ENCODE data around the gene ANKHD1.
"Not testable (repeated sequence)": the region's sequence is repeated elsewhere in the genome, so short reads cannot be mapped to it uniquely, and the experiment has no call there.

The ANKHD1 gene

GRCh38 chr5:140565024-140565779 is 163.6 kb downstream of the ANKHD1 start:
- no peak for DNase-seq (ENCODE audit: low spot score)

GRCh38 chr5:140565780-140566095 is 164.1 kb downstream of the ANKHD1 start:
- DNase-seq (ENCODE audit: low spot score): no peak

GRCh38 chr5:140566665-140567064 is 165.0 kb downstream of the ANKHD1 start:
- DNase-seq (ENCODE audit: low spot score): no peak

- DNase-seq (ENCODE audit: low spot score): no peak
These were observed 165.6 kb downstream of the ANKHD1 start for GRCh38 chr5:140567136-140567818.

DNA sequence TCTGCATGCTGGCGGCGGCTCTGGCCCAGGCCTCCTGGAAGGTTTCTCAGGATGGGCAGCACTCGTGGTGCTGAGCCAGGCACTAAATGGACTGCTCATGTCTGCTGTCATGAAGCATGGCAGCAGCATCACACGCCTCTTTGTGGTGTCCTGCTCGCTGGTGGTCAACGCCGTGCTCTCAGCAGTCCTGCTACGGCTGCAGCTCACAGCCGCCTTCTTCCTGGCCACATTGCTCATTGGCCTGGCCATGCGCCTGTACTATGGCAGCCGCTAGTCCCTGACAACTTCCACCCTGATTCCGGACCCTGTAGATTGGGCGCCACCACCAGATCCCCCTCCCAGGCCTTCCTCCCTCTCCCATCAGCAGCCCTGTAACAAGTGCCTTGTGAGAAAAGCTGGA is 166.2 kb downstream of the ANKHD1 start:
- DNase-seq (ENCODE audit: low spot score): no peak

DNA sequence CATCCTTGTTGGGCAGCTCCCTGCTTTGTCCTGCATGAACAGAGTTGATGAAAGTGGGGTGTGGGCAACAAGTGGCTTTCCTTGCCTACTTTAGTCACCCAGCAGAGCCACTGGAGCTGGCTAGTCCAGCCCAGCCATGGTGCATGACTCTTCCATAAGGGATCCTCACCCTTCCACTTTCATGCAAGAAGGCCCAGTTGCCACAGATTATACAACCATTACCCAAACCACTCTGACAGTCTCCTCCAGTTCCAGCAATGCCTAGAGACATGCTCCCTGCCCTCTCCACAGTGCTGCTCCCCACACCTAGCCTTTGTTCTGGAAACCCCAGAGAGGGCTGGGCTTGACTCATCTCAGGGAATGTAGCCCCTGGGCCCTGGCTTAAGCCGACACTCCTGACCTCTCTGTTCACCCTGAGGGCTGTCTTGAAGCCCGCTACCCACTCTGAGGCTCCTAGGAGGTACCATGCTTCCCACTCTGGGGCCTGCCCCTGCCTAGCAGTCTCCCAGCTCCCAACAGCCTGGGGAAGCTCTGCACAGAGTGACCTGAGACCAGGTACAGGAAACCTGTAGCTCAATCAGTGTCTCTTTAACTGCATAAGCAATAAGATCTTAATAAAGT is 166.9 kb downstream of the ANKHD1 start:
- no peak for DNase-seq (ENCODE audit: low spot score)

DNA sequence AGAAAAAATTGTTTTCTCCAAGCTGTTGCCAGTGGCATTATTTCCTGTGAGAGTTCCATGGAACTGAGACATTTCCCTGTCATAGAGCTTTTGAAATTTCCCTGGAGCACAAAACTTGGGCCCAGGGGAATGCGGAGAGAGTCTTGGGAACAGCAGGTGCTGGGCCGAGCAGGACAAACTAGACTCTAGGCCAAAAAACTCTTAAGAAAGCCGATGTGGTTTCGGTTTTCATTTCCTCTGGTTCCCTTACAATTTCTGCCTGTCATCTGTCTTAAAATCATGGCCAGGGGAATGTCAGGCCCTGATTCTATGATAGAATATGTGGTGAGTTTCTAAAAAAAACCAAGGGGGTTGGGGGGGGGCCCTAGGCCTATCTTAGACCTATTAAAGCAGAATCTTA is 167.6 kb downstream of the ANKHD1 start:
- DNase-seq (ENCODE audit: low spot score): no peak

DNA sequence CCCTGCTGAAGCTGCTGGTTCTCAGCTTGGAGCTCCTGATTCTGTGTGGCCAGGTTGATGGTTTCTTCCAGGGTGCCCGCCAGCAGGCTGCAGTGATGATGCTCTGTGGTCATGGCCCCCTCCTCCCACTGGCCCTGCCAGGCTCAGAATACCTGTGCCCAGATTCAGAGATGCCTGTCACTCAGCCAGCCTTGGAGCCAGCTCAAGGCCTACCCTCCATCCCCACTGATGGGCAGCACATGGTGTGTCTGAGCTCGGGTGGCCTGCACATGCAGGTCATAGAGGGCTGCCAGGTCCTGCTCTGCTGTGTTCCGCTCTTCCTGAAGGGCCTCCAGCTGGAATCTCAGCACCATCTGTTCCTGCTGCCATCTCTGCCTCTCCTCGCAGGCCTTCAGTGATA is 168.4 kb downstream of the ANKHD1 start:
- DNase-seq (ENCODE audit: low spot score): no peak

DNA sequence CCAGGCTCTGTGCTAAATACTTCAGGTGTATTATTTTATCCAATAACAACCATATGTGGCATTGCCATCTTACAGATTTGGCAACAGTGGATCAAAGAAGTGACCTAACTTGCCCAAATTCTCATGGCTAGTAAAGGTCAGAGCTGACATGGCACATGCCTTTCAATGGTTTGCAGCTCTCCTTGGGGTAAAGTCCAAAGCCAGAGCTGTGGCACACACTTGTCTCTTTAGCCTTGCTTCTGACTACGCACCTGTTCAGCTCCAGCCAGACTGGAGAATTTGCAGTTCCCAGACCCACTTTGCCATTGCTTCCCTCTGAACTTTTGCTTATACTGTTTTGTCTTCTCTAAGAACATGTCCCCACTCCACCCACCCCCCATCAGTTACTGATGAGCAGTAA is 168.9 kb downstream of the ANKHD1 start:
- DNase-seq (ENCODE audit: low spot score): no peak

GRCh38 chr5:140571105-140571504 is 169.5 kb downstream of the ANKHD1 start:
- no peak for DNase-seq (ENCODE audit: low spot score)

- no peak for DNase-seq (ENCODE audit: low spot score)
These were observed 172.1 kb downstream of the ANKHD1 start for GRCh38 chr5:140573683-140574082.

DNA sequence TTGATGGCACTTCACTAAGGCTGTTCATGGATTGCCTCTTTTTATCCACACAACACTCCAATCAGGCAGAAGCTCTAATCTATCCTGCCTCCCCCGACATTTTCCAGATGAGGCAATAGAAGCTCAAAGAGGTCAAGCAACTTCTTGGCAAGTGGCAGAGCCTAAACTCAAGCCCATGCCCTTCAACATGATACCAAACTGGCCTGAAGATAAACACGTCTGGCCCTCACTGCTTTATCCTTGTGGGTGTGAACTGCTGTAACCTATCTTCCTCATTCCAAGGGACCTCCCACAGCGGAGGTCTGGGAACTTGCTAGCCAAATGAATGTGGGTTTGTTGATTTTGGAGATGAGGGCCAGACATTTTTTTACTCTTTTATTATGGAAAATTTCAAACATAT is 172.5 kb downstream of the ANKHD1 start:
- no peak for DNase-seq (ENCODE audit: low spot score)

DNA sequence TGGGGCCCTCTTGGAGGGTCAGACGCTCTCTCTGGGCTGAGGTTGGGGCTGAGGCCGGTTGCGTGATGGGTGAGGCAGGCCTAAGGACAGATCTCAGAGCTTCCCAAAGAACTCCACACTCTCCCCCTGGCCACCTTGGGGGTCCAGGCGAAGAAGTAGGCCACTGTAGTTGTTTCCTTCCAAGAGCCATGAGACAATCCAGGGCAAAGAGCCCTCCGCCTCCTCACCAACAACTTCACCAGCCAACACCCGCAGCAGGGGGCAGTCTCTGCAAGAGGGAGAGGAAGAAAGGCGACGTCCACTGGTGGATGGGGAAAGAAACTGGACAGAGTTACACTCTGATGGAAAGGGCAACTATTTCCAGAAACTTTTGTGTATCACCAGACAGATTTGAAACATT is 173.7 kb downstream of the ANKHD1 start:
- DNase-seq (ENCODE audit: low spot score): no peak

DNA sequence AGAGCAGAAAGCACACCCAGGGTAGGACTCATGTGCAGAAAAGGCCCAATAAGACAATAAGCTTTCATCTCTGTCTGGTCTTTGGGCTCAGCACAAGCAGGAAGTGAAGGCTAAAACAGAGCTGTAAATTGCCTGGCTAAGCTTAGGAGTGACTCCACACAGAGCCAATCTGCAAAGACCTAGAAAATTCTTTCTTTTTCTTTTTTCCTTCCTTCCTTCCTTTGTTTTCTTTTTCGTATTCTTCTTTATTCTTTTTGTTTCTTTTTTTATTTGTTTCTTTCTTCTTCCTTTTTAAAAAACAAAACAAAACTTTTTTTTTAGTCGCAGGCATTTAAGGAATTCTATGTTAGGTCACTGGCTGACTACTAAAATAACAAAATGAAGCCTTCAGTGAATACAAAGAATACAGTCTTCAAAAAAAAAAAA is 175.2 kb downstream of the ANKHD1 start:
- no peak for DNase-seq (ENCODE audit: low spot score)

- not testable (repeated sequence) for DNase-seq (ENCODE audit: low spot score)
These were observed 177.6 kb downstream of the ANKHD1 start for GRCh38 chr5:140579188-140579747.

DNA sequence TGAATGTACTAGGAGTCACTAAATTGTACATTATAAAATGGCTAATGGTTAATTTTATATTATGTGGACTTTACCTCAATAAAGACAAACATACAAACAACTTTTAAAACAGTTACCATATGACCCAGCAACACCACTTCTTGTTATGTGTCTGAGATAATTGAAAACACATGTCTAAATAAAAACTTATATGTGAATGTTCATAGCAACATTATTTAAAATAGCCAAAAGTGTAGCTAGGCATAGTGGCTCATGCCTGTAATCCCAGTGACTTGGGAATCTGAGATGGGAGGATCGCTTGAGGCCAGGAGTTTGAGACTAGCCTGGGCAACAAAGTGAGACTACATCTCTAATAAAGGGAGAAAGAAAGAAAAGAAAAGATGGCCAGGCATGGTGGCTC is 185.9 kb downstream of the ANKHD1 start:
- no peak for DNase-seq (ENCODE audit: low spot score)

DNA sequence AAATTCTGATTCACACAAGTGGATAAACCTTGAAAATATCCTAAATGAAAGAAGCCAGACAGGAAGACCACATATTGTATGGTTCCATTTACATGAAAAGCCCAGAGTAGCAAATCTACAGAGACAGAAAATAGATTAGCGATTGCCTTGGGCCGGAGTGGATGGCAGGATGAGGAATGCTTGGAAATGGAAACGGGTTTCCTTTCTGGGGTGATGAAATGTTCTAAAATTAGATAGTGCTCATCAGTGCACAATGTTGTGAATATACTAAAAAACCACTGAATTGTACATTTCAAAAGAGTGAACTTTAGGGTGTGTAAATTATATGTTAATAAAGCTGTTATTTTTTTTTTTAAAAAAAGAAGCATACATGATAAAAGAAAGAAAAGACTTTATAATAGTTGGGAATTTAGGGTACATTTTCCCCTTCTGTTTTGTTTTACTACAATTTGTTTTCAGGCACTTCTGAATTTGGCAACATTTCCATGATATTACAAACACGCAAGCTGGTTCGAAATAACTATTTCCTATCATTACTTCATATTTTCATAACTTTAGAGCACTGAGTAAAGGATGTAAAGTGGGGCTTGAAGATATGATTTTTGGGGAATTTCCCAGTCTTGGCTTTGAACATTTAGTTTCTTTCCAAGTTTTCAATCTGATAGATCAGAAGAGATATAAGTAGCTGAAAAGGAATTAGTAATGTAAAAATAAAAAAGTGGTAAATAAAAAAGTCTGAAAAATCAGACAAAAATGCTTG is 186.9 kb downstream of the ANKHD1 start:
- DNase-seq (ENCODE audit: low spot score): no peak

Data from COLO829 (cell line).